Esophagus (tissue), 2 donors: ENCODE results near the gene PTPRT. TPM values are rescaled to one million over a fixed set of nuclear protein-coding genes. Genes with fewer than 3 reads are reported as not detected.

Source experiments
- H3K27ac ChIP-seq, 2 donors: one replicate each; pipeline ENCODE4 v1.5.1; 2013; ENCODE audit warnings: low read depth in 2 of 2, mild to moderate bottlenecking in 2 of 2, inconsistent platforms in 1 of 2, low read length in 1 of 2, moderate library complexity in 1 of 2
- H3K27me3 ChIP-seq, 2 donors: one replicate each; pipeline ENCODE4 v1.6.1; 2013; ENCODE audit warnings: low read length in 2 of 2, control low read depth in 1 of 2, mild to moderate bottlenecking in 1 of 2; ENCODE audit not compliant: insufficient read depth in 2 of 2, control insufficient read depth in 1 of 2
- H3K36me3 ChIP-seq, 2 donors: one replicate each; pipeline ENCODE4 v1.6.1; 2013; ENCODE audit warnings: low read length in 1 of 2; ENCODE audit not compliant: control insufficient read depth in 2 of 2, insufficient read depth in 2 of 2
- H3K4me1 ChIP-seq, 2 donors: one replicate each; pipeline ENCODE4 v1.6.1; 2013; ENCODE audit warnings: low read length in 1 of 2; ENCODE audit not compliant: control insufficient read depth in 2 of 2, insufficient read depth in 2 of 2
- H3K4me3 ChIP-seq, 2 donors: one replicate each; pipeline ENCODE4 v1.5.1; 2013; ENCODE audit warnings: low read length in 2 of 2, mild to moderate bottlenecking in 2 of 2, low read depth in 1 of 2, moderate library complexity in 1 of 2
- H3K9me3 ChIP-seq, 2 donors: one replicate each; pipeline ENCODE4 v1.6.1; 2013; ENCODE audit warnings: mild to moderate bottlenecking in 2 of 2, low read depth in 1 of 2, low read length in 1 of 2, moderate library complexity in 1 of 2; ENCODE audit not compliant: control insufficient read depth in 2 of 2, insufficient read depth in 1 of 2
- WGBS, 2 donors: extraction: QIAGEN DNeasy Blood & Tissue Kit; methylation state at CpG; one replicate each; pipeline ENCODE4 v1.1.7; 2013; 5-methylcytosine and 5-hydroxymethylcytosine counted together
- polyA plus RNA-seq, 2 donors: library from polyadenylated mRNA; stranded (reverse); fragments of 200-250 nt; gene quantifications; one replicate each; pipeline ENCODE4 v1.2.3, GENCODE V29; 2013
- donor health status: healthy with polysubstance abuse.
- donor health status: Bipolar disorder and iron deficiency.

PTPRT gene
- polyA plus RNA-seq, 2 donors, result under 0.01 TPM

DNA sequence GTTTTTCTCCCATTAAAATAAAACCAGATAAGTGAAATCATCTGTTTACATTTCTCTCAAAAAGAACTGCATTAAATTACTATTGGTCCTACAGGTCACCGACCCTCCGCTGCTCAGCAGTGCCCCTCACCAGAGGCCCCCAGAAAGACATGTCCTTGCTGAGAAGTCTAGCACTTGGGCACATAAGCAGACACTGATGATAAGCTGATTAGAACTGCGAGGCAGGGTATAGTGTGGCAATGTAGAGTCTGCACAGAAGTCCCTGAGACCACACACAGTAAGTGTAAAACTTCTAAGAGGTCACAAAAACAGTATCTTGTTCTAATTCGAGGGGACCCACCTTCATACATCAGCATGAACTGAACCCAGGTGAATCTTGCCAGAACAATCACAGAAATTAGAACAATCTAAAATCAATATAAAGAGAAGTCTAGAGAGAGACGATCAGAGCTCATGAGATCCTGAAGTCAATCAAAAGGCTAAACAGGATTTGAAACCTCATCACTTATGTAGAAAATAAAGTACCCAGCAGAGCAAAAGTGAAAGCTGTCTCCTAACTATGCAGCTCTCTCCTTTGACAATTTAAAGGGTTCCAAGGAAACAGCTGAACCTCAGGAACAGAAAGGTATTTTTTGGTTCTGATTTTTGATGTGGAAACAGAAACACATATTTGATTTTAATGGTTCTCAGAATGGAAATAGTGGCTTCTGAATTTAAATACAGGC, 182.9 kb downstream of the PTPRT start:
- no peak overlapping the region for H3K4me3 ChIP-seq
- no peaks in the 10 kb centered on the region for H3K4me1 ChIP-seq
- 47 to 63% methylated on average over 5 of the region's 5 CpGs for WGBS, 2 donors
- peaks cover 0 to 2% of the 10 kb centered on the region in 2 donors for H3K9me3 ChIP-seq
- H3K27me3 ChIP-seq, result no peaks in the 10 kb centered on the region
- H3K36me3 ChIP-seq, result no peaks in the 10 kb centered on the region
- no peak overlapping the region for H3K27ac ChIP-seq

DNA sequence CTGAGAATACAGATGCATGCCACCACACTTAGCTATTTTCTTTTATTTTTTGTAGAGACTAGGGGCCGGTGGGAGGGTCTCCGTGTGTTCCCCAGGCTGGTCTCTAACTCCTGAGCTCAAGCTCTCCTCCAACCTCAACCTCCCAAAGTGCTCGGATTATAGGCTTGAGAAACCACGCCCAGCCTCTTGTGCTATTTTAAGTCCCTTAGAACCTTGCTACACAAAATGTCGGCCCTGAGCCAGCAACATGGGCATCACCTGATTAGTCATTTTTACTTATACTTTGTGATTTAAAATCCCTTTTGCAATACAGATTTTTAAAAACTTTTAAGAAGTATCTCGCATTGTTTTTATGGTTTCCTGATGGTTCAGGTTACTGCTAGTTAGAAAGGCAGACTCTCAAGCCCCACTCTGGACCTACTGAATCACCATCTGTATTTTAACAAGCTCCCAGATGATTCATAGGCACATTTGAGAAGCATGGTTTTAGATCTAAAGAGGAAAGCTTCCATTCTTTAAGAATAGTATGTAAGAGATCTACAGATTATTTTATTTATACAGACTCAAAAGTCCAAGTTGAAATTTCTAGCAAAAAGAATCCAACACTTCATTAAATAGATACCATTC, 186.3 kb downstream of the PTPRT start:
- H3K4me1 ChIP-seq, result no peaks in the 10 kb centered on the region
- H3K4me3 ChIP-seq, result no peak overlapping the region
- WGBS, 2 donors, result 74 to 77% methylated on average over 6 of the region's 6 CpGs
- no peaks in the 10 kb centered on the region for H3K27me3 ChIP-seq
- H3K36me3 ChIP-seq, result no peaks in the 10 kb centered on the region
- no peak overlapping the region for H3K27ac ChIP-seq
- no peaks in the 10 kb centered on the region for H3K9me3 ChIP-seq

DNA sequence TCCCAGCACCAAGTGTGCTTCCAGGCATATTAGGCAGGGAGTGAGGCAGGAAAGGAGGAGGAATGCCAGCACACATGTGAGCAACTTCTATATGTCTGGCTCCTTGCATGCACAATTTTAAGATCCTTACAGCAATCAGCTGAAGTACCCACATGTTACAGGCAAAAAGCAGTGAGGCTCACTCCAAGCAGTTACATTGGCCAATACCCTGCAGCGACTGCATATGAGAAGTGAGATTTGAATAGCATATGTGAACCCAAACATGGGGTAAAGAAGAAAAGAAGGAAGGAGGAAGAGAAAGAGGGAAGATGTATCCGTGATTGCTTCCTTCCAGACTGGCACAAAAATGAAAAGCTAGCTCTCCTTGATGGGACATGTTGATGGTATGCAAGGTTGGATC, 193.6 kb downstream of the PTPRT start:
- Histone ChIP-seq H3K27ac (no peak overlapping the region), H3K4me1 (no peaks in the 10 kb centered on the region), H3K36me3 (no peaks in the 10 kb centered on the region), H3K4me3 (no peak overlapping the region), H3K9me3 (peaks cover 0 to 2% of the 10 kb centered on the region in 2 donors), H3K27me3 (no peaks in the 10 kb centered on the region)
- 68 to 72% methylated on average over 2 of the region's 2 CpGs for WGBS, 2 donors

DNA sequence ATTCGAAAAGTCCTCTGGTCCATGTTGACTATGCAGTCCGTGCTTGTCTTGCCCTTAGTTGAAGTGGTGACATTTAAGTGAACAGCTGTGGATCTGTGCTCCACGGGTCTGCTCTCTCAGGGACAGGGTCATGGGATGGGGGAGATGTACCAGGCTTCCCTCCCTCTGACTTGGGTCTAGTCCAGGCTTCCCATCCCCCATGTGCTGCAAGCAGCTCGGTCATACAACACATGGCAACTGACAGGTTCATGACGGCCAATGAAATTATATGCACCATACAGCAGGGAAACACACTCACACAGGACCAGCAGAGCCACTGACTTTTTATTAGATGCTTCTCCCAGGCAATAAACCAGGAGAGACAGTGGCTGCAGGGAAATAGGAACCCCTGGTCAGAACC, 201.4 kb downstream of the PTPRT start:
- H3K27me3 ChIP-seq, result no peaks in the 10 kb centered on the region
- WGBS, 2 donors, result 75 to 79% methylated on average over 5 of the region's 5 CpGs
- peaks cover 0 to 2% of the 10 kb centered on the region in 2 donors for H3K9me3 ChIP-seq
- no peaks in the 10 kb centered on the region for H3K4me1 ChIP-seq
- no peaks in the 10 kb centered on the region for H3K36me3 ChIP-seq
- no peak overlapping the region for H3K27ac ChIP-seq
- no peak overlapping the region for H3K4me3 ChIP-seq

DNA sequence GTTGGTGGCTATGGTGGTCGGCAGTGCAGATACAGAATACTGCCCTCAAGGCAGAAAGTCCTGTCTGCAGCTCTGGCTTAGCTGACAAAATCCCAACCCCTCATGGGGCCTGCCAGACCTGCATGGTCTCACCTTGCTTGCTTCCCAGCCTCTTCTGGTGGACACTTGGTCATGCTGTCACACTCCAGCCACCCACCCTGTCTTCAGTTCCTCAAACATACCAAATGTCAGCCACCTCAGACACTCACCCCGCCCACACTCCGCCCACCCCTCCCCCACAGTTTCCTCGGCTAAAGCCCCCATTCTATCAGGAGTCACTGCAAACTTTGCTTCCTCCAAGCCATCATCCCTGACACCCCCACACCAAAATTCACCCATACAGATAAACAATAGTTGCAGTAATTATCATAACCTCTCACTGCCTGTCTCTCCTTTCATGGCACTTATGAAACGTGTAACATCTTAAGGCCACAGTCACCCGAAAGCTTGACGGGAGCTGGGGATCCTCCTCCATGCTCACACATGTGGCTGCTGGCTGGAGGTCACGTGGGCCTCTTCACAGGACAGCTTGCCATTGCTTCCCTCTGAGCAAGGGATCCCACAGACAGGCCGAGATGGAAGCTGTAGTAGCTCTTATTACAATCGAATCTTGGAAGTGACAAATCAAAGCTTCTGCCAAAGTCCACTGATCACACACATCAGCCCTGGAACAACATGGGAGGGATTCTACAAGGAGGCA, 202.2 kb downstream of the PTPRT start:
- Histone ChIP-seq H3K4me3 (no peak overlapping the region), H3K4me1 (no peaks in the 10 kb centered on the region), H3K27me3 (no peaks in the 10 kb centered on the region), H3K9me3 (peaks cover 0 to 2% of the 10 kb centered on the region in 2 donors), H3K27ac (no peak overlapping the region), H3K36me3 (no peaks in the 10 kb centered on the region)
- 68% methylated on average over 10 of the region's 10 CpGs for WGBS, 2 donors

DNA sequence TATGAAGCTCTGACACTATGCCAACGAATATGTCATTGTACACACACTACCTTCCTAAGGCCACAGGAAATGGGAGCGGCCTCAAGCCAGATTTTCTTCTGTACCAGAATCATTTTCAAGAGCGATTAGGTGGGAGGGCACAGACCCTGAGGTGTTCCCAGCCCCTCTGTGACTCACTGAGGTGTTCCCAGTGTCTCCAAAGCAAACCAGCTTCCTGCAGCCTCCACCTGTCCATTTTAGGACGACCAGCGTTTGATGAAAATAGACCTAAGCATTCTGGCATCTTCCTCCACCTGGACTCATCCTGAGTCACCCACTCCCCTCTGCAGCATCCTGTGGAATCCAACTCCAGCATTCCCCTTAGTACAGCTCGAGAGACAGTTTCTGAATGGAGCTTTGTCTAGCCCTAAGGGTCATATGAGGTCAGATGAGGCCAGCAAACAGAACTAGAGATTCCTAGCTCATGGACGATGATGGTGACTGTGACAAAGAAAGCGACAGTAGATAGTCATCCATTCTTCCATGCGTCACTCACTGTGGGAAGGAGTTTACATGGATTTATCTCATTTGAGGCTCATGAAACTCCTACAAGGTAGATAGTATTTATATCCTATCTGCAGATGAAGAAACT, 203.4 kb downstream of the PTPRT start:
- Histone ChIP-seq H3K27me3 (no peaks in the 10 kb centered on the region), H3K36me3 (no peaks in the 10 kb centered on the region), H3K4me1 (no peaks in the 10 kb centered on the region), H3K27ac (no peak overlapping the region), H3K4me3 (no peak overlapping the region), H3K9me3 (peaks cover 0 to 2% of the 10 kb centered on the region in 2 donors)
- 60 to 65% methylated on average over 9 of the region's 9 CpGs for WGBS, 2 donors

DNA sequence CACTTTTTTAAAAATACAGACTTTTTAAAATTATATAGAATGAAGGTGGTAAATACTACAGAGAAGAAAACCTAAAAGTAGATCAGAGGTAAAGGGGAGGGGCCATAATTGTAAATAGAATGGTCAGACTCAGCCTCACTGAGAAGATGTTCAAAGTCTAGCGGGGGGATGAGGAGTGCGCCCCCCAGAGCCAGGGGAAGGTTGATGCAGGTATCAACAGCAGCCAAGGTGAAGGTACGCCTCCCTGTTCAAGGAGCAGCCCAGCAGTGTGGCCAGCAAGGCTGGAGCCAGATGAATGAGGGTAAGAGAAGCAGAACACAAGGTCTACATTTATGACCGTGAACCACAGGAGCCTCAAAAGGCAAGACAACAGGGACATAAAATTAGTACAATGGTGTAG, 204.1 kb downstream of the PTPRT start:
- H3K36me3 ChIP-seq, result no peaks in the 10 kb centered on the region
- H3K4me3 ChIP-seq, result no peak overlapping the region
- H3K27ac ChIP-seq, result no peak overlapping the region
- no peaks in the 10 kb centered on the region for H3K27me3 ChIP-seq
- peaks cover 0 to 3% of the 10 kb centered on the region in 2 donors for H3K9me3 ChIP-seq
- WGBS, 2 donors, result 79 to 83% methylated on average over 4 of the region's 4 CpGs
- no peaks in the 10 kb centered on the region for H3K4me1 ChIP-seq

DNA sequence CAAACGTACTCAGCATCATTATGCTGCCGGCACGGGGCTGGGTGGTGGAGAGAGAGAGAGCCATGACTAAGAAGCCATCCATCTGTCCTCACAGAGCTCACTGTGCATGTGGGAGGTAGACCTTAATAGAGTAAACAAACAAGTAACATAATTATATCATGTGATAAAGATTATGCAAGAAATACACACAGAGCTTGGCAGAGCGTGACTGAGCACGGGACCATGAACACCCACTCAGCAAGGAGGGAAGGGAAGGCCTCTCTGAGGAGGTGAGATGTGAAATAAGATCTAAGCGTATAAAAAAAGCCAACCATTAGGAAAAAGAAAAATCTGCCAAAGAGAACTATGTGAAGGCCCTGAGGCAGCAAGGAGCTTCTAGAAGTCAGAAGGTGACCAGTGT, 207.5 kb downstream of the PTPRT start:
- WGBS, 2 donors, result 76% methylated on average over 6 of the region's 6 CpGs
- H3K27ac ChIP-seq, result no peak overlapping the region
- no peaks in the 10 kb centered on the region for H3K27me3 ChIP-seq
- no peaks in the 10 kb centered on the region for H3K4me1 ChIP-seq
- H3K36me3 ChIP-seq, result no peaks in the 10 kb centered on the region
- no peak overlapping the region for H3K4me3 ChIP-seq
- H3K9me3 ChIP-seq, result peaks cover 0 to 3% of the 10 kb centered on the region in 2 donors

DNA sequence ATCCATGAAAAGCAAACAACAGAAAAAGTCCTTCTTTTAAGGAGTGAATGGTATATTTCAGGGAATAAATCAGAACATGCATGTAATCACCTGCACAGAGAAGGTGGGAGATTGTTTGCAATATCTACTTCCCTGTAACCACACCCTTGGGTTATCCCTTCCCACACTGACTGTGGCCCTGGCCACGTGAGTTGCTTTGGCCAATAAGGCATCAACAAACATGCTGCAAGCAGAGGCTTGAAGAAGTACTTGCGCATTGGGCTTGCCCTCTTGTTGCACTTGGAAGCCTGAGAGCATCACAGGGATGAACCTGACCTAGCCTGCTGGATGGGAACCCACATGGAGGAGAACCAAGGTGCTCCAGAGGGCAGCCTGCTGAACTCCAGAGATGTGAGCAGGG, 208.5 kb downstream of the PTPRT start:
- Histone ChIP-seq H3K27ac (no peak overlapping the region), H3K27me3 (no peaks in the 10 kb centered on the region), H3K4me3 (no peak overlapping the region), H3K36me3 (no peaks in the 10 kb centered on the region), H3K9me3 (peaks cover 0 to 3% of the 10 kb centered on the region in 2 donors), H3K4me1 (no peaks in the 10 kb centered on the region)
- 45 to 59% methylated on average over 2 of the region's 2 CpGs for WGBS, 2 donors
